GM21447 (cell line): ENCODE data around the gene SSR3.
"Not testable (repeated sequence)": the region's sequence is repeated elsewhere in the genome, so short reads cannot be mapped to it uniquely, and the experiment has no call there.

Experiments used
- ATAC-seq: cut with Tn5 transposase; IDR thresholded peaks from one replicate; pipeline ENCODE4 v1.9.1; 2021; ENCODE audit not compliant: unreplicated experiment

SSR3 gene

GRCh38 chr3:156576651-156577348 is 21.9 kb upstream of the SSR3 start:
- no peak for ATAC-seq

- ATAC-seq: no peak
Measured at GRCh38 chr3:156576051-156576450, 21.1 kb upstream of the SSR3 start.

GRCh38 chr3:156575641-156576040 is 20.7 kb upstream of the SSR3 start:
- no peak for ATAC-seq

- not testable (repeated sequence) for ATAC-seq
Measured at GRCh38 chr3:156569881-156570280, 15.0 kb upstream of the SSR3 start.

- ATAC-seq: not testable (repeated sequence)
Measured at GRCh38 chr3:156569016-156569415, 14.1 kb upstream of the SSR3 start.

GRCh38 chr3:156563900-156564682 is 9.2 kb upstream of the SSR3 start:
- ATAC-seq: peak; percentile 69

GRCh38 chr3:156562486-156562885 is 7.6 kb upstream of the SSR3 start:
- ATAC-seq: not testable (repeated sequence)

GRCh38 chr3:156561533-156561932 is 6.6 kb upstream of the SSR3 start:
- ATAC-seq: no peak

- ATAC-seq: no peak
Measured at GRCh38 chr3:156559321-156559720, 4.4 kb upstream of the SSR3 start.

- no peak for ATAC-seq
Measured at GRCh38 chr3:156558389-156558788, 3.5 kb upstream of the SSR3 start.

- ATAC-seq: no peak
Measured at GRCh38 chr3:156554515-156554841, 439 bp downstream of the SSR3 start.

- ATAC-seq: no peak
Measured at GRCh38 chr3:156553705-156554356, 1.1 kb downstream of the SSR3 start.

- no peak for ATAC-seq
Measured at GRCh38 chr3:156552973-156553372, 1.9 kb downstream of the SSR3 start.

GRCh38 chr3:156551746-156552145 is 3.2 kb downstream of the SSR3 start:
- no peak for ATAC-seq

- ATAC-seq: no peak
Measured at GRCh38 chr3:156551261-156551660, 3.7 kb downstream of the SSR3 start.

GRCh38 chr3:156548902-156549301 is 6.0 kb downstream of the SSR3 start:
- no peak for ATAC-seq

GRCh38 chr3:156548041-156548687 is 6.8 kb downstream of the SSR3 start:
- ATAC-seq: no peak

GRCh38 chr3:156547637-156548036 is 7.3 kb downstream of the SSR3 start:
- ATAC-seq: no peak

GRCh38 chr3:156543043-156543555 is 11.8 kb downstream of the SSR3 start:
- no peak for ATAC-seq

- no peak for ATAC-seq
Measured at GRCh38 chr3:156542101-156543042, 12.5 kb downstream of the SSR3 start.
